Hepatocyte (in vitro differentiated cells): Measurements from ENCODE around the gene MYH7. TPM values are rescaled to one million over a fixed set of nuclear protein-coding genes. Genes with fewer than 3 reads are reported as not detected.
"Not testable (repeated sequence)": the region's sequence is repeated elsewhere in the genome, so short reads cannot be mapped to it uniquely, and the experiment has no call there.

Experiments
- DNase-seq: peaks from one replicate; pipeline ENCODE4 v3.0.0-alpha.2; 2016; ENCODE audit warnings: low spot score
- H2AFZ ChIP-seq: fragments of 200-600 bp; sonication (generic); 2 replicates; pipeline ENCODE4 v1.6.0; 2016; ENCODE audit warnings: antibody characterized with exemption, mild to moderate bottlenecking
- H3K27ac ChIP-seq: fragments of 200-600 bp; sonication (generic); 2 replicates; pipeline ENCODE4 v1.5.1; 2016; ENCODE audit warnings: mild to moderate bottlenecking
- H3K27me3 ChIP-seq: fragments of 200-600 bp; sonication (generic); 2 replicates; pipeline ENCODE4 v1.6.1; 2016
- H3K36me3 ChIP-seq: fragments of 200-600 bp; sonication (generic); replicated peaks from 2 replicates; pipeline ENCODE4 v1.5.1; 2016; ENCODE audit warnings: low read depth; ENCODE audit not compliant: insufficient read depth
- H3K4me1 ChIP-seq: fragments of 200-600 bp; sonication (generic); 2 replicates; pipeline ENCODE4 v1.5.1; 2016; ENCODE audit warnings: mild to moderate bottlenecking, moderate library complexity; ENCODE audit not compliant: insufficient read depth
- H3K4me2 ChIP-seq: fragments of 200-600 bp; sonication (generic); 2 replicates; pipeline ENCODE4 v1.6.0; 2016
- H3K4me3 ChIP-seq: fragments of 200-600 bp; sonication (generic); 2 replicates; pipeline ENCODE4 v1.5.1; 2016; ENCODE audit warnings: mild to moderate bottlenecking
- H3K79me2 ChIP-seq: fragments of 200-600 bp; sonication (generic); 2 replicates; pipeline ENCODE4 v1.6.0; 2017; ENCODE audit warnings: mild to moderate bottlenecking
- H3K9me2 ChIP-seq: fragments of 200-600 bp; sonication (generic); replicated peaks from 2 replicates; pipeline ENCODE4 v1.6.0; 2017; ENCODE audit warnings: mild to moderate bottlenecking; ENCODE audit not compliant: insufficient read depth
- H3K9me3 ChIP-seq: fragments of 200-600 bp; sonication (generic); 2 replicates; pipeline ENCODE4 v1.5.1; 2016; ENCODE audit warnings: low read depth, mild to moderate bottlenecking
- H4K20me1 ChIP-seq: fragments of 200-600 bp; sonication (generic); 2 replicates; pipeline ENCODE4 v1.6.0; 2016; ENCODE audit warnings: mild to moderate bottlenecking; ENCODE audit not compliant: insufficient read depth, poor library complexity, severe bottlenecking
- CTCF ChIP-seq: fragments of 200-600 bp; sonication (generic); IDR thresholded peaks from 2 replicates; pipeline ENCODE4 v1.5.1; 2016; ENCODE audit warnings: antibody characterized with exemption, mild to moderate bottlenecking; ENCODE audit not compliant: poor library complexity
- EZH2 ChIP-seq: fragments of 200-600 bp; sonication (generic); IDR thresholded peaks from 2 replicates; pipeline ENCODE4 v1.6.1; 2016; ENCODE audit warnings: antibody characterized with exemption, mild to moderate bottlenecking, borderline replicate concordance
- EZH2phosphoT487 ChIP-seq: fragments of 200-600 bp; sonication (generic); IDR thresholded peaks from one replicate; pipeline ENCODE4 v1.6.1; 2018; ENCODE audit warnings: antibody characterized with exemption, mild to moderate bottlenecking, low read depth, moderate library complexity; ENCODE audit not compliant: unreplicated experiment, severe bottlenecking
- WGBS: methylation state at CpG from one replicate; pipeline ENCODE4 v1.1.6; 2016; ENCODE audit warnings: low lambda C conversion rate; ENCODE audit errors: missing lambda C conversion rate; 5-methylcytosine and 5-hydroxymethylcytosine counted together
- polyA plus RNA-seq: library from polyadenylated mRNA; unstranded; fragments of >200 nt; fragmentation: Nextera tagmentation; extraction: Ambion mirVana; gene quantifications from 2 replicates; pipeline ENCODE4 v1.2.1, GENCODE V29; 2016
- total RNA-seq: library from RNA; depleted of rRNA; stranded (reverse); fragments of >200 nt; gene quantifications from 2 replicates; pipeline ENCODE4 v1.2.3, GENCODE V29; 2014

Gene MYH7
- total and polyA plus RNA-seq, 2 experiments from 2014 or later, result not detected

DNA sequence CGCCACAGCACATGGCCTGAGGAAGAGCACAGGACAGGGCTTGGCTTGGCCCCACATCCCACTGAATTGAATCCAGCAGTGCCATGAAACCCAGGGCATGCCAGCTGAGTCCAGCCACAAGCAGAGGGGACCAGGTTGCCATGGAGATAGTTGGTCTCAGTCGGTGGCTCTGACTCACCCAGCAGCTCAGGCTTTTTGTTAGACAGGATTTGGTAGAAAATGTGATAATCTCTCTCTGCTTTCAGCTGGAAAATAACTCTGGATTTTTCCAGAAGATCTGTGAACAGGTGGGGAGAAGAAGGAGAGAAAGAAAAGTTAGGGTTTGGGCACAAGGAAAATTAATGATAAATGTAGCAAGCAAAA, 4.8 kb downstream of the MYH7 start:
- Histone ChIP-seq H3K27ac (no peak overlapping the region), H3K9me3 (no peaks in the 10 kb centered on the region), H2AFZ (no peak overlapping the region), H4K20me1 (no peaks in the 10 kb centered on the region), H3K27me3 (no peaks in the 10 kb centered on the region), H3K36me3 (no peaks in the 10 kb centered on the region), H3K9me2 (no peaks in the 10 kb centered on the region), H3K79me2 (no peaks in the 10 kb centered on the region), H3K4me3 (no peak overlapping the region), H3K4me1 (no peaks in the 10 kb centered on the region), H3K4me2 (no peak overlapping the region)
- DNase-seq, result peak; percentile 50
- WGBS, result 49% methylated on average over 2 of the region's 2 CpGs
- TF ChIP-seq EZH2 (no peak), EZH2phosphoT487 (no peak), CTCF (no peak)

GRCh38 chr14:23430016-23430722, 5.3 kb downstream of the MYH7 start:
- no peaks in the 10 kb centered on the region for H3K36me3 ChIP-seq
- no peaks in the 10 kb centered on the region for H4K20me1 ChIP-seq
- H3K27me3 ChIP-seq, result no peaks in the 10 kb centered on the region
- 91% methylated on average over 10 of the region's 10 CpGs for WGBS
- H3K4me2 ChIP-seq, result no peak overlapping the region
- H3K27ac ChIP-seq, result no peak overlapping the region
- no peak overlapping the region for H3K4me3 ChIP-seq
- no peak for DNase-seq
- no peak for TF ChIP-seq EZH2phosphoT487
- no peak for TF ChIP-seq EZH2
- H3K9me2 ChIP-seq, result no peaks in the 10 kb centered on the region
- no peaks in the 10 kb centered on the region for H3K79me2 ChIP-seq
- no peak overlapping the region for H2AFZ ChIP-seq
- H3K4me1 ChIP-seq, result no peaks in the 10 kb centered on the region
- no peaks in the 10 kb centered on the region for H3K9me3 ChIP-seq

- no peaks in the 10 kb centered on the region for H3K79me2 ChIP-seq
- no peak for TF ChIP-seq EZH2
- no peak for TF ChIP-seq CTCF
- TF ChIP-seq EZH2phosphoT487, result no peak
- no peaks in the 10 kb centered on the region for H3K36me3 ChIP-seq
- no peak overlapping the region for H3K27ac ChIP-seq
- H3K9me3 ChIP-seq, result no peaks in the 10 kb centered on the region
- no peaks in the 10 kb centered on the region for H3K4me1 ChIP-seq
- no peak overlapping the region for H3K4me2 ChIP-seq
- WGBS, result 89% methylated on average over 13 of the region's 13 CpGs
- no peaks in the 10 kb centered on the region for H3K27me3 ChIP-seq
- H3K9me2 ChIP-seq, result no peaks in the 10 kb centered on the region
- no peak overlapping the region for H3K4me3 ChIP-seq
- H4K20me1 ChIP-seq, result no peaks in the 10 kb centered on the region
- no peak overlapping the region for H2AFZ ChIP-seq
- no peak for DNase-seq
These were observed 6.6 kb downstream of the MYH7 start for GRCh38 chr14:23428686-23429495.

DNA sequence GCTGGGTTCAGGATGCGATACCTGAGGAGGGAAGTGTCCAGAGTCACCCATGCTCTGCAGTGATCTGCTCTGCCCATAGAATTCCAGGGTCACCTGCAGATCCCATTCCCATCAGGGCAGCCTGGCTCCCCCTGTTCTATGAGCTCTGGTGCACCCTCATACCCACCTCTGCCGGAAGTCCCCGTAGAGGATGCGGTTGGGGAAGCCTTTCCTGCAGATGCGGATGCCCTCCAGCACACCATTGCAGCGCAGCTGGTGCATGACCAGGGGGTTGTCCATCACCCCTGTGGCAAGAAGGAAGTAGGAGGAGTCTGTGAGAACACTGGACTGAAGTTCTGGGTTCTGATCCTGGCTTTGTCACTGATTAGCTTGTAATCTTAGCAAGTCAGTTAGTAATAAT, 9.7 kb downstream of the MYH7 start:
- not testable (repeated sequence) for H3K4me3 ChIP-seq, H3K36me3 ChIP-seq, H4K20me1 ChIP-seq, H2AFZ ChIP-seq, H3K4me1 ChIP-seq, H3K27ac ChIP-seq, H3K27me3 ChIP-seq, H3K9me3 ChIP-seq, H3K4me2 ChIP-seq, H3K79me2 ChIP-seq, H3K9me2 ChIP-seq, DNase-seq
- WGBS, result 88% methylated on average over 6 of the region's 6 CpGs
